HepG2 (cell line): Measurements from ENCODE around the gene PDE4D. TPM values are rescaled to one million over a fixed set of nuclear protein-coding genes. Genes with fewer than 3 reads are reported as not detected.

ENCODE experiments used
- ATAC-seq: fragments of 200-7000 bp; cut with Tn5 transposase; 3 replicates; pipeline ENCODE4 v1.9.1; 2020; ENCODE audit warnings: mild to moderate bottlenecking, moderate library complexity
- BruUV-seq: library from RNA; stranded (reverse); fragments of 400-500 nt; replicated peaks from 2 replicates; lab custom pipeline; 2021; lab: Mats Ljungman, UMichigan
- CTCF ChIA-PET: fragments of 300-600 bp; formaldehyde crosslinking; extraction: SDS; loops from one replicate; lab custom pipeline; 2021; ENCODE audit warnings: low total read pairs, inconsistent platforms, low intra/inter-chr PET ratio; lab: Yijun Ruan, JAX
- POLR2A ChIA-PET: fragments of 350-600 bp; sonication (Branson Sonifier 250); formaldehyde crosslinking; loops from one replicate; lab custom pipeline; 2020; ENCODE audit warnings: antibody characterized with exemption, inconsistent platforms; lab: Yijun Ruan, JAX
- DNase-seq: peaks from one replicate; pipeline ENCODE4 v3.0.0-alpha.2; 2015; ENCODE audit warnings: low spot score
- FAIRE-seq: peaks from 3 replicates; lab custom pipeline; 2011; peaks lifted over from hg19 to GRCh38; lab: Jason Lieb, UNC
- H2AFZ ChIP-seq: one replicate; pipeline ENCODE4 v1.6.1; 2011; ENCODE audit warnings: low read length, inconsistent platforms
- H3K27ac ChIP-seq: fragments of 300-600 bp; 3 replicates; pipeline ENCODE4 v1.8.0; 2011; ENCODE audit warnings: mixed run types, mild to moderate bottlenecking, mixed read lengths, low read length, inconsistent platforms; ENCODE audit not compliant: insufficient read depth; ENCODE audit errors: extremely low read length
- H3K27me3 ChIP-seq, 2 experiments: fragments of 200-600 bp in 1 of 2; 2 replicates in 1 of 2; 3 replicates in 1 of 2; pipeline versions ENCODE4 v1.6.0 to v1.8.0; 2011; ENCODE audit warnings: low read length in 2 of 2, mild to moderate bottlenecking in 2 of 2, moderate library complexity in 2 of 2, inconsistent platforms in 1 of 2; ENCODE audit not compliant: insufficient read depth in 2 of 2, control insufficient read depth in 1 of 2
- H3K36me3 ChIP-seq, 2 experiments: fragments of 200-600 bp in 1 of 2; replicated peaks in 1 of 2; 2 replicates in 1 of 2; 3 replicates in 1 of 2; pipeline versions ENCODE4 v1.5.1 to v1.8.0; 2011; ENCODE audit warnings: low read length in 2 of 2, inconsistent platforms in 1 of 2; ENCODE audit not compliant: insufficient read depth in 2 of 2, control insufficient read depth in 1 of 2
- H3K4me1 ChIP-seq: 2 replicates; pipeline ENCODE4 v1.5.1; 2012; ENCODE audit warnings: low read length, inconsistent platforms; ENCODE audit not compliant: insufficient read depth
- H3K4me2 ChIP-seq: 2 replicates; pipeline ENCODE4 v1.6.0; 2011; ENCODE audit warnings: low read depth, low read length, inconsistent platforms
- H3K4me3 ChIP-seq, 3 experiments: fragments of 200-600 bp in 1 of 3; sonication (generic), shearing (Covaris generic) in 1 of 3; replicated peaks in 1 of 3; 2 replicates each; pipeline ENCODE4 v1.5.1; 2011 to 2016; ENCODE audit warnings: low read length in 3 of 3, inconsistent platforms in 2 of 3, low read depth in 2 of 3, mild to moderate bottlenecking in 2 of 3, control low read depth in 1 of 3, mixed read lengths in 1 of 3; ENCODE audit not compliant: insufficient read depth in 1 of 3
- H3K79me2 ChIP-seq: one replicate; pipeline ENCODE4 v1.6.1; 2011; ENCODE audit warnings: low read length, inconsistent platforms; ENCODE audit not compliant: insufficient read depth
- H3K9ac ChIP-seq: 2 replicates; pipeline ENCODE4 v1.6.0; 2011; ENCODE audit warnings: mild to moderate bottlenecking, low read depth, low read length, inconsistent platforms; ENCODE audit not compliant: insufficient read depth
- H3K9me3 ChIP-seq: 2 replicates; pipeline ENCODE4 v1.5.1; 2012; ENCODE audit warnings: mild to moderate bottlenecking, low read length
- H4K20me1 ChIP-seq: 2 replicates; pipeline ENCODE4 v1.6.0; 2011; ENCODE audit warnings: inconsistent platforms, mild to moderate bottlenecking, low read length, moderate library complexity; ENCODE audit not compliant: insufficient read depth
- AKNA ChIP-seq: sonication (generic); formaldehyde crosslinking; IDR thresholded peaks from 2 replicates; pipeline ENCODE4 v1.4.0; 2020; ENCODE audit warnings: missing genetic modification reagents, borderline replicate concordance
- KDM5B ChIP-seq: sonication (generic); formaldehyde crosslinking; IDR thresholded peaks from 2 replicates; pipeline ENCODE4 v1.4.0; 2020; ENCODE audit warnings: missing genetic modification reagents, mild to moderate bottlenecking, borderline replicate concordance
- MZF1 ChIP-seq: sonication (generic); formaldehyde crosslinking; IDR thresholded peaks from 2 replicates; pipeline ENCODE4 v1.8.1; 2023; ENCODE audit warnings: mild to moderate bottlenecking, missing genetic modification reagents, borderline replicate concordance
- PREB ChIP-seq: sonication (generic); formaldehyde crosslinking; IDR thresholded peaks from 2 replicates; pipeline ENCODE4 v1.4.0; 2020; ENCODE audit warnings: missing genetic modification reagents
- RBAK ChIP-seq: sonication (generic); formaldehyde crosslinking; IDR thresholded peaks from 2 replicates; pipeline ENCODE4 v1.5.1; 2020; ENCODE audit warnings: mild to moderate bottlenecking, missing genetic modification reagents
- THAP7 ChIP-seq: sonication (generic); formaldehyde crosslinking; IDR thresholded peaks from 2 replicates; pipeline ENCODE4 v1.8.1; 2023; ENCODE audit warnings: mild to moderate bottlenecking, missing genetic modification reagents
- ZNF350 ChIP-seq: sonication (generic); formaldehyde crosslinking; IDR thresholded peaks from 2 replicates; pipeline ENCODE4 v1.4.0; 2020; ENCODE audit warnings: mild to moderate bottlenecking, low read depth, missing genetic modification reagents, borderline replicate concordance
- ZNF614 ChIP-seq: IDR thresholded peaks from 2 replicates; pipeline ENCODE4 v1.6.1; 2018; ENCODE audit warnings: missing biosample characterization, missing genetic modification reagents, inconsistent platforms, borderline replicate concordance
- WGBS: methylation state at CpG from one replicate; pipeline ENCODE4 v1.1.6; 2017; ENCODE audit warnings: low lambda C conversion rate; 5-methylcytosine and 5-hydroxymethylcytosine counted together
- in situ Hi-C: cut with HindIII; loops from 2 replicates; pipeline ENCODE4 v1.10.0; 2017; ENCODE audit warnings: low pct_unique_long_range_greater_than_20kb; ENCODE audit not compliant: extremely low pct_ligation_motif_present
- intact Hi-C: fragments of 100-400 bp; cut with micrococcal nuclease; formaldehyde crosslinking; loops from one replicate; pipeline ENCODE4 v1.10.0; 2022; ENCODE audit not compliant: unreplicated experiment
- polyA plus RNA-seq, 8 experiments: library from polyadenylated mRNA; depleted of rRNA in 3 of 8; stranded (reverse) in 7 of 8; unstranded in 1 of 8; fragments of >200 nt; fragmentation: Illumina TruSeq in 4 of 8; extraction: Trizol in 4 of 8; gene quantifications; 2 replicates each; pipeline versions ENCODE4 v1.2.1 to v1.2.3, GENCODE V29; 2011 to 2016; ENCODE audit warnings: low read depth in 4 of 8, missing spikeins in 1 of 8, mixed read lengths in 1 of 8; ENCODE audit not compliant: insufficient read depth in 1 of 8
- total RNA-seq, 5 experiments: library from RNA; depleted of rRNA; stranded (reverse); fragments of >200 nt; fragmentation: Illumina TruSeq; extraction: Trizol; gene quantifications; 2 replicates each; pipeline ENCODE4 v1.2.3, GENCODE V29; 2016; ENCODE audit warnings: low read depth in 1 of 5

The PDE4D gene
- total and polyA plus RNA-seq, 2 of the 13 experiments (the other 11 are each of a cell fraction or from before 2014, with no cell fraction given) = 7.0 to 12.2 TPM

- Histone ChIP-seq H3K9ac (no peak overlapping the region), H3K27ac (no peak overlapping the region), H4K20me1 (no peaks in the 10 kb centered on the region), H3K4me2 (no peak overlapping the region), H3K4me3 (no peak overlapping the region), H2AFZ (no peak overlapping the region), H3K9me3 (no peaks in the 10 kb centered on the region), H3K79me2 (no peaks in the 10 kb centered on the region), H3K27me3 (no peaks in the 10 kb centered on the region), H3K4me1 (no peaks in the 10 kb centered on the region), H3K36me3 (no peaks in the 10 kb centered on the region)
- intact Hi-C loops (no loop called here), in situ Hi-C loops (no loop called here)
- BruUV-seq = no TSS peak
- DNase-seq = no peak
- ChIA-PET POLR2A (no interaction called here), CTCF (no interaction called here)
- FAIRE-seq = no peak
- ATAC-seq = no peak
- 86% methylated on average over 5 of the region's 5 CpGs for WGBS
- TF ChIP-seq AKNA (CRISPR knock-in tag) = no peak
These were observed 616.6 kb downstream of the PDE4D start for GRCh38 chr5:59276917-59277372.

GRCh38 chr5:59276325-59276675 lies 617.2 kb downstream of the PDE4D start:
- WGBS = 34% methylated on average over 2 of the region's 2 CpGs
- CTCF ChIA-PET = no interaction called here
- H3K4me3 ChIP-seq = no peak overlapping the region
- no peak for TF ChIP-seq THAP7 (CRISPR knock-in tag)
- no peak for TF ChIP-seq ZNF350
- no peak for TF ChIP-seq ZNF614
- TF ChIP-seq KDM5B = no peak
- no peak for TF ChIP-seq RBAK (CRISPR knock-in tag)
- no peak for TF ChIP-seq MZF1 (CRISPR knock-in tag)
- no peak for TF ChIP-seq PREB (CRISPR knock-in tag)

More at GRCh38 chr5:59276325-59276675, 617.2 kb downstream of the PDE4D start:
- intact Hi-C loops = no loop called here
- no peak for FAIRE-seq
- BruUV-seq = no TSS peak
- no peaks in the 10 kb centered on the region for H3K36me3 ChIP-seq
- no peak overlapping the region for H3K27ac ChIP-seq
- no peak overlapping the region for H2AFZ ChIP-seq
- no peaks in the 10 kb centered on the region for H3K79me2 ChIP-seq
- no peak overlapping the region for H3K9ac ChIP-seq
- no peak for DNase-seq
- in situ Hi-C loops = no loop called here
- no peaks in the 10 kb centered on the region for H3K4me1 ChIP-seq
- H3K4me2 ChIP-seq = peak overlapping the region; percentile 45
- ATAC-seq = no peak
- POLR2A ChIA-PET = no interaction called here
- H3K27me3 ChIP-seq = no peaks in the 10 kb centered on the region
- H3K9me3 ChIP-seq = no peaks in the 10 kb centered on the region
- no peaks in the 10 kb centered on the region for H4K20me1 ChIP-seq
